LHCN-M2 (cell line): Measurements from ENCODE around the gene POLR3K. TPM values are rescaled to one million over a fixed set of nuclear protein-coding genes. Genes with fewer than 3 reads are reported as not detected.
"Not testable (repeated sequence)": the region's sequence is repeated elsewhere in the genome, so short reads cannot be mapped to it uniquely, and the experiment has no call there.

ENCODE experiments used
- DNase-seq: peaks from one replicate; pipeline ENCODE4 v3.0.0-alpha.2; 2012; ENCODE audit warnings: low read depth
- total RNA-seq: library from RNA; depleted of rRNA; stranded (reverse); fragments of >200 nt; gene quantifications from 2 replicates; pipeline ENCODE4 v1.2.3, GENCODE V29; 2014

POLR3K gene
- total RNA-seq, 1 experiment from 2014 or later, result 6.7 TPM

- DNase-seq, result not testable (repeated sequence)
Measured at GRCh38 chr16:46510-46909, 6.9 kb downstream of the POLR3K start.

GRCh38 chr16:45454-45853 lies 8.0 kb downstream of the POLR3K start:
- DNase-seq, result no peak

- no peak for DNase-seq
Measured at GRCh38 chr16:44655-45054, 8.8 kb downstream of the POLR3K start.

GRCh38 chr16:43294-43693 lies 10.1 kb downstream of the POLR3K start:
- DNase-seq, result no peak

GRCh38 chr16:42691-43090 lies 10.7 kb downstream of the POLR3K start:
- DNase-seq, result no peak

- no peak for DNase-seq
Measured at GRCh38 chr16:42069-42457, 11.3 kb downstream of the POLR3K start.

- DNase-seq, result no peak
Measured at GRCh38 chr16:41439-42068, 11.9 kb downstream of the POLR3K start.

GRCh38 chr16:38941-39892 lies 14.2 kb downstream of the POLR3K start:
- DNase-seq, result no peak

GRCh38 chr16:38206-38605 lies 15.2 kb downstream of the POLR3K start:
- not testable (repeated sequence) for DNase-seq

GRCh38 chr16:37511-37910 lies 15.9 kb downstream of the POLR3K start:
- DNase-seq, result no peak

- no peak for DNase-seq
Measured at GRCh38 chr16:36336-36984, 16.9 kb downstream of the POLR3K start.

- no peak for DNase-seq
Measured at GRCh38 chr16:35678-36305, 17.6 kb downstream of the POLR3K start.

GRCh38 chr16:35011-35677 lies 18.3 kb downstream of the POLR3K start:
- no peak for DNase-seq

GRCh38 chr16:34648-34987 lies 18.8 kb downstream of the POLR3K start:
- no peak for DNase-seq

- DNase-seq, result no peak
Measured at GRCh38 chr16:33877-34647, 19.3 kb downstream of the POLR3K start.

- not testable (repeated sequence) for DNase-seq
Measured at GRCh38 chr16:33154-33876, 20.1 kb downstream of the POLR3K start.

GRCh38 chr16:30627-31026 lies 22.8 kb downstream of the POLR3K start:
- DNase-seq, result not testable (repeated sequence)

- not testable (repeated sequence) for DNase-seq
Measured at GRCh38 chr16:25926-26348, 27.5 kb downstream of the POLR3K start.

- not testable (repeated sequence) for DNase-seq
Measured at GRCh38 chr16:24151-24550, 29.3 kb downstream of the POLR3K start.

- DNase-seq, result not testable (repeated sequence)
Measured at GRCh38 chr16:20886-21285, 32.5 kb downstream of the POLR3K start.
